Spleen (tissue), 11 donors: Measurements from ENCODE around the gene CTNNA1. TPM values are rescaled to one million over a fixed set of nuclear protein-coding genes. Genes with fewer than 3 reads are reported as not detected.

Source experiments
- DNase-seq: peaks from one replicate; pipeline ENCODE4 v3.0.0-alpha.2; 2020
- H3K27ac ChIP-seq, 8 donors: fragments of 200-600 bp; sonication (generic) in 7 of 8; 1 replicate in 4 of 8; 2 replicates in 4 of 8; pipeline versions ENCODE4 v1.5.0 to v1.8.0; 2016 to 2021; ENCODE audit warnings: inconsistent platforms in 4 of 8, mild to moderate bottlenecking in 4 of 8, moderate library complexity in 1 of 8
- H3K27me3 ChIP-seq, 7 donors: fragments of 200-600 bp; sonication (generic) in 6 of 7; replicated peaks in 1 of 7; 1 replicate in 4 of 7; 2 replicates in 3 of 7; pipeline versions ENCODE4 v1.5.0 to v1.8.0; 2016 to 2021; ENCODE audit warnings: inconsistent platforms in 3 of 7, mild to moderate bottlenecking in 1 of 7
- H3K36me3 ChIP-seq, 6 donors: fragments of 200-600 bp; sonication (generic) in 5 of 6; 1 replicate in 4 of 6; 2 replicates in 2 of 6; pipeline versions ENCODE4 v1.5.0 to v1.8.0; 2016 to 2021; ENCODE audit warnings: inconsistent platforms in 2 of 6
- H3K4me1 ChIP-seq, 6 donors: fragments of 200-600 bp; sonication (generic) in 5 of 6; 1 replicate in 3 of 6; 2 replicates in 3 of 6; pipeline versions ENCODE4 v1.5.0 to v1.8.0; 2016 to 2021; ENCODE audit warnings: inconsistent platforms in 3 of 6
- H3K4me3 ChIP-seq, 8 donors: fragments of 200-600 bp; sonication (generic) in 7 of 8; 1 replicate in 4 of 8; 2 replicates in 4 of 8; pipeline versions ENCODE4 v1.5.0 to v1.8.0; 2016 to 2021; ENCODE audit warnings: inconsistent platforms in 4 of 8, mild to moderate bottlenecking in 4 of 8, moderate library complexity in 2 of 8
- H3K9me3 ChIP-seq, 8 donors: fragments of 200-600 bp; sonication (generic) in 7 of 8; 1 replicate in 4 of 8; 2 replicates in 4 of 8; pipeline versions ENCODE4 v1.5.0 to v1.8.0; 2016 to 2021; ENCODE audit warnings: inconsistent platforms in 4 of 8
- CTCF ChIP-seq, 11 experiments: fragments of 200-600 bp in 7 of 11; fragments of 450-650 bp in 4 of 11; sonication (generic) in 4 of 11; IDR thresholded peaks in 8 of 11; conservative IDR thresholded peaks in 3 of 11; 1 replicate in 7 of 11; 2 replicates in 4 of 11; pipeline versions ENCODE4 v1.4.0 to v1.8.0; 2016 to 2021; ENCODE audit warnings: antibody characterized with exemption in 11 of 11, inconsistent platforms in 4 of 11, mild to moderate bottlenecking in 1 of 11
- POLR2A ChIP-seq, 3 donors: fragments of 450-650 bp; IDR thresholded peaks; one replicate each; pipeline ENCODE4 v1.5.1; 2017; ENCODE audit warnings: antibody characterized with exemption in 3 of 3, mild to moderate bottlenecking in 1 of 3
- POLR2AphosphoS5 ChIP-seq, 3 donors: sonication (generic); formaldehyde crosslinking; IDR thresholded peaks; one replicate each; pipeline ENCODE4 v1.5.1; 2017; ENCODE audit warnings: antibody characterized with exemption in 3 of 3
- WGBS, 5 donors: extraction: QIAGEN DNeasy Blood & Tissue Kit in 3 of 5; methylation state at CpG; one replicate each; pipeline versions ENCODE4 v1.1.5 to v1.1.7; 2013 to 2018; 5-methylcytosine and 5-hydroxymethylcytosine counted together
- intact Hi-C: fragments of 100-400 bp; cut with DNase I; formaldehyde crosslinking; loops from one replicate; pipeline ENCODE4 v1.15.0; 2023; ENCODE audit warnings: low total_unique reads
- polyA plus RNA-seq, 3 donors: library from polyadenylated mRNA; stranded (reverse); fragments of 200-250 nt; gene quantifications; one replicate each; pipeline ENCODE4 v1.2.1, GENCODE V29; 2013
- total RNA-seq, 7 donors: library from RNA; depleted of rRNA in 3 of 7; stranded (reverse); fragments of >200 nt in 3 of 7; fragmentation: NEBNext Ultra II Directional in 4 of 7; extraction: Animal tissue kit (Norgen Biotek cat#: 25700) in 4 of 7; gene quantifications; one replicate each; pipeline versions ENCODE4 v1.1.0 to v1.2.1, GENCODE V29; 2016 to 2021
- donor health status: healthy with polysubstance abuse.
- donor health status: DM: no; HTN: no; CAD: no; lungs with moderate emphysema.
- donor health status: DM: no; HTN: no; CAD: no.
- donor health status: Bipolar disorder and iron deficiency.
- donor health status: healthy.
- donor health status: DM: no; HTN: no; CAD: no.
- donor health status: DM: yes; HTN: yes; CAD: no.

CTNNA1 gene
- total and polyA plus RNA-seq, 10 donors: 26.7 to 313 (median 186) TPM

GRCh38 chr5:138732466-138732865 lies 20.8 kb upstream of the CTNNA1 start:
- 81 to 91% (median 86%) methylated on average over 2 of the region's 2 CpGs for WGBS, 5 donors
- TF ChIP-seq POLR2AphosphoS5 (IDR thresholded peaks at IDR 0.05) (no peak), CTCF (IDR thresholded peaks at IDR 0.05 in 8 of 11, conservative IDR thresholded peaks at IDR 0.05 in 3 of 11) (no peak), POLR2A (IDR thresholded peaks at IDR 0.05) (no peak)
- Histone ChIP-seq H3K4me3 (no peak overlapping the region), H3K27me3 (no peaks in the 10 kb centered on the region), H3K36me3 (no peaks in the 10 kb centered on the region), H3K27ac (no peak overlapping the region), H3K4me1 (no peaks in the 10 kb centered on the region), H3K9me3 (no peaks in the 10 kb centered on the region)
- intact Hi-C loops: no loop called here
- DNase-seq: peak; percentile 2

GRCh38 chr5:138732933-138733332 lies 20.3 kb upstream of the CTNNA1 start:
- intact Hi-C loops: no loop called here
- TF ChIP-seq POLR2AphosphoS5 (IDR thresholded peaks at IDR 0.05) (no peak), CTCF (IDR thresholded peaks at IDR 0.05 in 8 of 11, conservative IDR thresholded peaks at IDR 0.05 in 3 of 11) (no peak), POLR2A (IDR thresholded peaks at IDR 0.05) (no peak)
- Histone ChIP-seq H3K27me3 (no peaks in the 10 kb centered on the region), H3K4me1 (no peaks in the 10 kb centered on the region), H3K36me3 (no peaks in the 10 kb centered on the region), H3K4me3 (no peak overlapping the region), H3K27ac (no peak overlapping the region), H3K9me3 (no peaks in the 10 kb centered on the region)
- WGBS, 5 donors: 85 to 95% (median 92%) methylated on average over 4 of the region's 4 CpGs
- peak; percentile 2 for DNase-seq

GRCh38 chr5:138733509-138733908 lies 19.7 kb upstream of the CTNNA1 start:
- Histone ChIP-seq H3K36me3 (no peaks in the 10 kb centered on the region), H3K4me3 (no peak overlapping the region), H3K4me1 (no peaks in the 10 kb centered on the region), H3K9me3 (no peaks in the 10 kb centered on the region), H3K27ac (no peak overlapping the region), H3K27me3 (no peaks in the 10 kb centered on the region)
- DNase-seq: no peak
- WGBS, 5 donors: 58 to 79% (median 68%) methylated on average over 2 of the region's 2 CpGs
- TF ChIP-seq CTCF (IDR thresholded peaks at IDR 0.05 in 8 of 11, conservative IDR thresholded peaks at IDR 0.05 in 3 of 11): no peak
- TF ChIP-seq POLR2AphosphoS5 (IDR thresholded peaks at IDR 0.05): no peak
- intact Hi-C loops: no loop called here

- WGBS, 5 donors: 90 to 98% (median 94%) methylated on average over 5 of the region's 5 CpGs
- peak; percentile 28 for DNase-seq
- H3K4me3 ChIP-seq: no peak overlapping the region
- no peaks in the 10 kb centered on the region for H3K4me1 ChIP-seq
- no peaks in the 10 kb centered on the region for H3K9me3 ChIP-seq
- intact Hi-C loops: no loop called here
- no peaks in the 10 kb centered on the region for H3K27me3 ChIP-seq
- TF ChIP-seq POLR2AphosphoS5 (IDR thresholded peaks at IDR 0.05) (no peak), POLR2A (IDR thresholded peaks at IDR 0.05) (no peak), CTCF (IDR thresholded peaks at IDR 0.05 in 8 of 11, conservative IDR thresholded peaks at IDR 0.05 in 3 of 11) (no peak)
- H3K36me3 ChIP-seq: no peaks in the 10 kb centered on the region
- H3K27ac ChIP-seq: no peak overlapping the region
Measured at GRCh38 chr5:138736293-138736692, 16.9 kb upstream of the CTNNA1 start.
